ENCODE results near the gene SLC25A36. TPM values are rescaled to one million over a fixed set of nuclear protein-coding genes. Genes with fewer than 3 reads are reported as not detected.

The SLC25A36 gene
- total and polyA plus RNA-seq, 4 donors: 1.5 to 20.5 (median 5.4) TPM

DNA sequence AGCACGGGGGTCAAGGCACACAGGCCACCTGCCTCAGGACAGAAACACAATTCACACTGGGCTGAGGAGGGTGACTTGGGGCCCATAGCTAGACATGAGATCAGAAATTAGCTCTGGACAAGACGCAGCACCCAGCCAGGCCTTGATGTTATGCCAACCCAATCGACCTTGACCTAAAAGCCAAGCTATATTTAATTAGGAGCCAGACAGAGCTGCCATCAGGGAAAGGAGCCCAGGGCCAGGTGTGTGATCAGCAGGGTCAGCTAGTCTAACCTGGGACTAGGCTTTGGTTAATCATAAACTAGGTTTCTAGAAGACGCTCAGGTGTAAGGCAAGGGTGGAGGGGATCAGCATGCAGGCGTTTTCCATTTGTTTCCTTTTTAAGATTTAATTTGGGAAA, 23.9 kb upstream of the SLC25A36 start:
- TF ChIP-seq RAD21 (IDR thresholded peaks at IDR 0.05) (no peak), JUND (IDR thresholded peaks at IDR 0.05) (no peak), FOXA1 (IDR thresholded peaks at IDR 0.05) (no peak), NR2F2 (IDR thresholded peaks at IDR 0.05) (no peak), GABPA (IDR thresholded peaks at IDR 0.05 in 1 of 2, conservative IDR thresholded peaks at IDR 0.05 in 1 of 2) (no peak), HNF4G (IDR thresholded peaks at IDR 0.05) (no peak), FOXA2 (IDR thresholded peaks at IDR 0.05) (no peak)
- TF ChIP-seq, protein P1, sequence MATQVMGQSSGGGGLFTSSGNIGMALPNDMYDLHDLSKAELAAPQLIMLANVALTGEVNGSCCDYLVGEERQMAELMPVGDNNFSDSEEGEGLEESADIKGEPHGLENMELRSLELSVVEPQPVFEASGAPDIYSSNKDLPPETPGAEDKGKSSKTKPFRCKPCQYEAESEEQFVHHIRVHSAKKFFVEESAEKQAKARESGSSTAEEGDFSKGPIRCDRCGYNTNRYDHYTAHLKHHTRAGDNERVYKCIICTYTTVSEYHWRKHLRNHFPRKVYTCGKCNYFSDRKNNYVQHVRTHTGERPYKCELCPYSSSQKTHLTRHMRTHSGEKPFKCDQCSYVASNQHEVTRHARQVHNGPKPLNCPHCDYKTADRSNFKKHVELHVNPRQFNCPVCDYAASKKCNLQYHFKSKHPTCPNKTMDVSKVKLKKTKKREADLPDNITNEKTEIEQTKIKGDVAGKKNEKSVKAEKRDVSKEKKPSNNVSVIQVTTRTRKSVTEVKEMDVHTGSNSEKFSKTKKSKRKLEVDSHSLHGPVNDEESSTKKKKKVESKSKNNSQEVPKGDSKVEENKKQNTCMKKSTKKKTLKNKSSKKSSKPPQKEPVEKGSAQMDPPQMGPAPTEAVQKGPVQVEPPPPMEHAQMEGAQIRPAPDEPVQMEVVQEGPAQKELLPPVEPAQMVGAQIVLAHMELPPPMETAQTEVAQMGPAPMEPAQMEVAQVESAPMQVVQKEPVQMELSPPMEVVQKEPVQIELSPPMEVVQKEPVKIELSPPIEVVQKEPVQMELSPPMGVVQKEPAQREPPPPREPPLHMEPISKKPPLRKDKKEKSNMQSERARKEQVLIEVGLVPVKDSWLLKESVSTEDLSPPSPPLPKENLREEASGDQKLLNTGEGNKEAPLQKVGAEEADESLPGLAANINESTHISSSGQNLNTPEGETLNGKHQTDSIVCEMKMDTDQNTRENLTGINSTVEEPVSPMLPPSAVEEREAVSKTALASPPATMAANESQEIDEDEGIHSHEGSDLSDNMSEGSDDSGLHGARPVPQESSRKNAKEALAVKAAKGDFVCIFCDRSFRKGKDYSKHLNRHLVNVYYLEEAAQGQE (IDR thresholded peaks at IDR 0.05): no peak
- TF ChIP-seq, protein P2, sequence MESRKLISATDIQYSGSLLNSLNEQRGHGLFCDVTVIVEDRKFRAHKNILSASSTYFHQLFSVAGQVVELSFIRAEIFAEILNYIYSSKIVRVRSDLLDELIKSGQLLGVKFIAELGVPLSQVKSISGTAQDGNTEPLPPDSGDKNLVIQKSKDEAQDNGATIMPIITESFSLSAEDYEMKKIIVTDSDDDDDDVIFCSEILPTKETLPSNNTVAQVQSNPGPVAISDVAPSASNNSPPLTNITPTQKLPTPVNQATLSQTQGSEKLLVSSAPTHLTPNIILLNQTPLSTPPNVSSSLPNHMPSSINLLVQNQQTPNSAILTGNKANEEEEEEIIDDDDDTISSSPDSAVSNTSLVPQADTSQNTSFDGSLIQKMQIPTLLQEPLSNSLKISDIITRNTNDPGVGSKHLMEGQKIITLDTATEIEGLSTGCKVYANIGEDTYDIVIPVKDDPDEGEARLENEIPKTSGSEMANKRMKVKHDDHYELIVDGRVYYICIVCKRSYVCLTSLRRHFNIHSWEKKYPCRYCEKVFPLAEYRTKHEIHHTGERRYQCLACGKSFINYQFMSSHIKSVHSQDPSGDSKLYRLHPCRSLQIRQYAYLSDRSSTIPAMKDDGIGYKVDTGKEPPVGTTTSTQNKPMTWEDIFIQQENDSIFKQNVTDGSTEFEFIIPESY (IDR thresholded peaks at IDR 0.05): no peak
- TF ChIP-seq, protein P3, sequence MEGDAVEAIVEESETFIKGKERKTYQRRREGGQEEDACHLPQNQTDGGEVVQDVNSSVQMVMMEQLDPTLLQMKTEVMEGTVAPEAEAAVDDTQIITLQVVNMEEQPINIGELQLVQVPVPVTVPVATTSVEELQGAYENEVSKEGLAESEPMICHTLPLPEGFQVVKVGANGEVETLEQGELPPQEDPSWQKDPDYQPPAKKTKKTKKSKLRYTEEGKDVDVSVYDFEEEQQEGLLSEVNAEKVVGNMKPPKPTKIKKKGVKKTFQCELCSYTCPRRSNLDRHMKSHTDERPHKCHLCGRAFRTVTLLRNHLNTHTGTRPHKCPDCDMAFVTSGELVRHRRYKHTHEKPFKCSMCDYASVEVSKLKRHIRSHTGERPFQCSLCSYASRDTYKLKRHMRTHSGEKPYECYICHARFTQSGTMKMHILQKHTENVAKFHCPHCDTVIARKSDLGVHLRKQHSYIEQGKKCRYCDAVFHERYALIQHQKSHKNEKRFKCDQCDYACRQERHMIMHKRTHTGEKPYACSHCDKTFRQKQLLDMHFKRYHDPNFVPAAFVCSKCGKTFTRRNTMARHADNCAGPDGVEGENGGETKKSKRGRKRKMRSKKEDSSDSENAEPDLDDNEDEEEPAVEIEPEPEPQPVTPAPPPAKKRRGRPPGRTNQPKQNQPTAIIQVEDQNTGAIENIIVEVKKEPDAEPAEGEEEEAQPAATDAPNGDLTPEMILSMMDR (IDR thresholded peaks at IDR 0.05; ENCODE audit: low read depth, low read length, missing input control): no peak
- TF ChIP-seq, protein P4, sequence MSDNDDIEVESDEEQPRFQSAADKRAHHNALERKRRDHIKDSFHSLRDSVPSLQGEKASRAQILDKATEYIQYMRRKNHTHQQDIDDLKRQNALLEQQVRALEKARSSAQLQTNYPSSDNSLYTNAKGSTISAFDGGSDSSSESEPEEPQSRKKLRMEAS (IDR thresholded peaks at IDR 0.05): no peak
- no peak overlapping the region for H3K4me3 ChIP-seq (ENCODE audit: low read depth in 1 of 3, low read length in 3 of 3)
- no peaks in the 10 kb centered on the region for H3K36me3 ChIP-seq (ENCODE audit: control insufficient read depth in 4 of 4, insufficient read depth in 3 of 4, low read depth in 1 of 4, low read length in 3 of 4)
- no peak overlapping the region for H3K9ac ChIP-seq (ENCODE audit: low read depth in 1 of 2, low read length in 2 of 2)
- H3K9me3 ChIP-seq (ENCODE audit: control insufficient read depth in 4 of 4, low read length in 3 of 4): no peaks in the 10 kb centered on the region
- H3K27me3 ChIP-seq (ENCODE audit: control insufficient read depth in 4 of 4, insufficient read depth in 4 of 4, low read length in 3 of 4): peaks cover 0 to 16% (median 8%) of the 10 kb centered on the region in 4 donors
- DNase-seq (ENCODE audit: low spot score): no peak
- no peak overlapping the region for H3K27ac ChIP-seq (ENCODE audit: low read depth in 1 of 2, low read length in 2 of 2)
- 29% methylated on average over 5 of the region's 5 CpGs for WGBS
- peaks cover 0 to 4% (median 3%) of the 10 kb centered on the region in 4 donors for H3K4me1 ChIP-seq (ENCODE audit: control insufficient read depth in 4 of 4, insufficient read depth in 4 of 4, low read length in 3 of 4)

DNA sequence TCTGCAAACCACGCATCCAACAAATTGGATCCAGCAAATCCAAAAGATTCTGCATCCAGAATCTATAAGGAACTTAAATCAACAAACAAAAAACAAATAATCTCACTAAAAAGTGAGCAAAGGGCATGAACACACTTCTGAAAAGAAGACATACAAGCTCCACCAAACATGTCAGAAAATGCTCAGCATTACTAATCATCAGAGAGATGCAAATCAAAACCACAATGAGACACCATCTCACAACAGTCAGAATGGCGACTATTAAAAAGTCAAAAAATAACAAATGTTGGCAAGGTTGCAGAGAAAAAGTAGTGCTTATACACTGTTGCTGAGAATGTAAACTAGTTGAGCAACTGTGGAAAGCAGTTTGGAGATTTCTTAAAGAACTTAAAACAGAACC, 21.6 kb upstream of the SLC25A36 start:
- H3K27ac ChIP-seq (ENCODE audit: low read depth in 1 of 2, low read length in 2 of 2): no peak overlapping the region
- TF ChIP-seq JUND (IDR thresholded peaks at IDR 0.05) (no peak), EGR1 (IDR thresholded peaks at IDR 0.05; ENCODE audit: low read depth in 2 of 2) (no peak)
- H3K4me3 ChIP-seq (ENCODE audit: low read depth in 1 of 3, low read length in 3 of 3): no peak overlapping the region
- H3K36me3 ChIP-seq (ENCODE audit: control insufficient read depth in 4 of 4, insufficient read depth in 3 of 4, low read depth in 1 of 4, low read length in 3 of 4): no peaks in the 10 kb centered on the region
- H3K9me3 ChIP-seq (ENCODE audit: control insufficient read depth in 4 of 4, low read length in 3 of 4): peaks cover 0 to 4% (median 0%) of the 10 kb centered on the region in 4 donors
- 83% methylated on average over 2 of the region's 2 CpGs for WGBS
- DNase-seq (ENCODE audit: low spot score): no peak
- H3K27me3 ChIP-seq (ENCODE audit: control insufficient read depth in 4 of 4, insufficient read depth in 4 of 4, low read length in 3 of 4): peaks cover 0 to 7% (median 4%) of the 10 kb centered on the region in 4 donors
- peaks cover 0 to 4% (median 3%) of the 10 kb centered on the region in 4 donors for H3K4me1 ChIP-seq (ENCODE audit: control insufficient read depth in 4 of 4, insufficient read depth in 4 of 4, low read length in 3 of 4)
- H3K9ac ChIP-seq (ENCODE audit: low read depth in 1 of 2, low read length in 2 of 2): no peak overlapping the region
